ENCODE results near the gene UQCR10.

UQCR10 gene

DNA sequence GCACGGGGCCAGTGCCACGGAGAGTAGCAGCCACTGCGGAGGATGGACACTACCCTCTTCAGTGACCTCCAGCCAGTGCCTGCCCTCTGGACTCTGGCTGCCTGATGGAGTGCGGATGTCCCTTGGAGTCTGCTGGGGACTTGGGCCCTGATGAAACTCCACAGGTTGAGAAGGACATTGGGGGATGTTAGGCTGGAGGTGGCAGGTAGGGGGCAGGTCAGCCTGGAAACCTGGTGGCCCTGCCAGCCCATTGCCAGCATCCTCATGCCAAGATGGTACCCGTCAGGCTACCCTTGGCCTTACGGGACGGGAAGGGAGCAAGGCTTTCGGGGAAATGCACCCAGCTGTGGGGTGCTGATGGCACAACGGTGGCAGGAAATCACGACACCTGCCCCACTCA is 43.4 kb upstream of the UQCR10 start:
- no peak for TF ChIP-seq EZH2phosphoT487 (IDR thresholded peaks at IDR 0.05; ENCODE audit: low read depth)
- TF ChIP-seq, protein P1, sequence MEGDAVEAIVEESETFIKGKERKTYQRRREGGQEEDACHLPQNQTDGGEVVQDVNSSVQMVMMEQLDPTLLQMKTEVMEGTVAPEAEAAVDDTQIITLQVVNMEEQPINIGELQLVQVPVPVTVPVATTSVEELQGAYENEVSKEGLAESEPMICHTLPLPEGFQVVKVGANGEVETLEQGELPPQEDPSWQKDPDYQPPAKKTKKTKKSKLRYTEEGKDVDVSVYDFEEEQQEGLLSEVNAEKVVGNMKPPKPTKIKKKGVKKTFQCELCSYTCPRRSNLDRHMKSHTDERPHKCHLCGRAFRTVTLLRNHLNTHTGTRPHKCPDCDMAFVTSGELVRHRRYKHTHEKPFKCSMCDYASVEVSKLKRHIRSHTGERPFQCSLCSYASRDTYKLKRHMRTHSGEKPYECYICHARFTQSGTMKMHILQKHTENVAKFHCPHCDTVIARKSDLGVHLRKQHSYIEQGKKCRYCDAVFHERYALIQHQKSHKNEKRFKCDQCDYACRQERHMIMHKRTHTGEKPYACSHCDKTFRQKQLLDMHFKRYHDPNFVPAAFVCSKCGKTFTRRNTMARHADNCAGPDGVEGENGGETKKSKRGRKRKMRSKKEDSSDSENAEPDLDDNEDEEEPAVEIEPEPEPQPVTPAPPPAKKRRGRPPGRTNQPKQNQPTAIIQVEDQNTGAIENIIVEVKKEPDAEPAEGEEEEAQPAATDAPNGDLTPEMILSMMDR (IDR thresholded peaks at IDR 0.05; ENCODE audit: low read depth, low read length) = 0 out of 2 replicates have a peak, but pooled peaks have one; percentile 4
- no peak overlapping the region for H2AFZ ChIP-seq (ENCODE audit: low read depth, low read length)

DNA sequence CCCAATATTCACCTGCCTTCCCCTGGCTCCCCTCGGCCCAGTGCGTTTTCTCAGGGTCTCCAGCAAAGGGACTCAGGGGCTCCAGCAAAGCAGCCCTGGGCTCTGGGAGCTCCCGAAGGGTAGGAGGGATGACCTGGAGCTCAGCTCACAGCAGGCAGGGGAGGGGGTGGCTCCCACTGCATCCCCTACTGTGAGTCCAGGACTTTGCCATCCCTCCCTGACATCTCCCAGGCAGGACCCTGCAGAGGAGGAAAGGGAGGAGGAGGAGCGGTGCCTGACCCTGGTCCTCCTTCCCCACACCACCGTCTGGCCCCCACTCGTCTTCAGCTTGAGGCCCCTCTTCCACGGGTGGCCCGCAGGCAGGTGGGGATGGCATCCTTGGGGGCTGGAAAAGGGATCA is 42.3 kb upstream of the UQCR10 start:
- Histone ChIP-seq H3K4me1 (ENCODE audit: low read length) (no peaks in the 10 kb centered on the region), H2AFZ (ENCODE audit: low read depth, low read length) (no peak overlapping the region), H3K9me3 (ENCODE audit: insufficient read depth, low read length) (no peaks in the 10 kb centered on the region), H3K27me3 (ENCODE audit: low read depth, low read length) (0 out of 2 replicates have a peak, but pooled peaks cover 4% of the 10 kb centered on the region), H3K79me2 (ENCODE audit: low read length) (no peaks in the 10 kb centered on the region), H4K20me1 (ENCODE audit: insufficient read depth, low read length) (no peaks in the 10 kb centered on the region), H3K36me3 (replicated peaks; ENCODE audit: low read depth, low read length) (no peaks in the 10 kb centered on the region), H3K9ac (ENCODE audit: low read length) (no peak overlapping the region), H3K27ac (ENCODE audit: low read length) (no peak overlapping the region), H3K4me2 (ENCODE audit: low read length) (no peak overlapping the region), H3K4me3 (ENCODE audit: low read length) (no peak overlapping the region)
- TF ChIP-seq, protein P1 (IDR thresholded peaks at IDR 0.05; ENCODE audit: low read depth, low read length) = no peak
- TF ChIP-seq EZH2phosphoT487 (IDR thresholded peaks at IDR 0.05; ENCODE audit: low read depth) = no peak

More for the DNA sequence above, 43.4 kb upstream of the UQCR10 start:
- Histone ChIP-seq H3K9ac (ENCODE audit: low read length) (no peak overlapping the region), H4K20me1 (ENCODE audit: insufficient read depth, low read length) (no peaks in the 10 kb centered on the region), H3K27ac (ENCODE audit: low read length) (no peak overlapping the region), H3K9me3 (ENCODE audit: insufficient read depth, low read length) (no peaks in the 10 kb centered on the region), H3K36me3 (replicated peaks; ENCODE audit: low read depth, low read length) (no peaks in the 10 kb centered on the region), H3K4me2 (ENCODE audit: low read length) (no peak overlapping the region), H3K27me3 (ENCODE audit: low read depth, low read length) (0 out of 2 replicates have a peak, but pooled peaks cover 4% of the 10 kb centered on the region), H3K4me3 (ENCODE audit: low read length) (no peak overlapping the region), H3K4me1 (ENCODE audit: low read length) (no peaks in the 10 kb centered on the region), H3K79me2 (ENCODE audit: low read length) (no peaks in the 10 kb centered on the region)

DNA sequence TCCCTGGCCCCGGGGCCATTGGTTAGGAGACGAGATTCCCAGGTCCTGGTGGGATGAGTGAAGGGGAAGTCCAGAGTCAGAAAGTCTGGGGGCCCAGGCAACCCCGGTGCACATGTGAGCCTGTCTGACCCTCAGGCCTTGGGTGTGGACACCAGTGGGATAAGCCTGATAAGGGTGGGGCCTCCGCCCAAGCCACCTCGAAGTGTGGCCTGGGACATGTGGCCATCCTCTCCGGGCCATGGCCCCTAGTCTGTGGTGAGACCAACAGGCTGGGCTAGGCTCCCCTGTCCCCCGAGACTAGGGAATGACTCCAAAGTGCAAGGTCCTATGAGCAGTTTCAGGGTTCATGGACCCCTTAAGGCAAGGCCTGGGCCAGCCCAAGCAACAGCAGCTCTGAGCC is 41.1 kb upstream of the UQCR10 start:
- Histone ChIP-seq H3K4me2 (ENCODE audit: low read length) (no peak overlapping the region), H3K4me1 (ENCODE audit: low read length) (no peaks in the 10 kb centered on the region), H3K9ac (ENCODE audit: low read length) (no peak overlapping the region), H2AFZ (ENCODE audit: low read depth, low read length) (no peak overlapping the region), H3K9me3 (ENCODE audit: insufficient read depth, low read length) (no peaks in the 10 kb centered on the region), H3K4me3 (ENCODE audit: low read length) (no peak overlapping the region), H3K79me2 (ENCODE audit: low read length) (no peaks in the 10 kb centered on the region), H3K36me3 (replicated peaks; ENCODE audit: low read depth, low read length) (no peaks in the 10 kb centered on the region), H3K27me3 (ENCODE audit: low read depth, low read length) (0 out of 2 replicates have a peak, but pooled peaks cover 4% of the 10 kb centered on the region), H4K20me1 (ENCODE audit: insufficient read depth, low read length) (no peaks in the 10 kb centered on the region), H3K27ac (ENCODE audit: low read length) (no peak overlapping the region)
- TF ChIP-seq, protein P1 (IDR thresholded peaks at IDR 0.05; ENCODE audit: low read depth, low read length) = no peak
- no peak for TF ChIP-seq EZH2phosphoT487 (IDR thresholded peaks at IDR 0.05; ENCODE audit: low read depth)

DNA sequence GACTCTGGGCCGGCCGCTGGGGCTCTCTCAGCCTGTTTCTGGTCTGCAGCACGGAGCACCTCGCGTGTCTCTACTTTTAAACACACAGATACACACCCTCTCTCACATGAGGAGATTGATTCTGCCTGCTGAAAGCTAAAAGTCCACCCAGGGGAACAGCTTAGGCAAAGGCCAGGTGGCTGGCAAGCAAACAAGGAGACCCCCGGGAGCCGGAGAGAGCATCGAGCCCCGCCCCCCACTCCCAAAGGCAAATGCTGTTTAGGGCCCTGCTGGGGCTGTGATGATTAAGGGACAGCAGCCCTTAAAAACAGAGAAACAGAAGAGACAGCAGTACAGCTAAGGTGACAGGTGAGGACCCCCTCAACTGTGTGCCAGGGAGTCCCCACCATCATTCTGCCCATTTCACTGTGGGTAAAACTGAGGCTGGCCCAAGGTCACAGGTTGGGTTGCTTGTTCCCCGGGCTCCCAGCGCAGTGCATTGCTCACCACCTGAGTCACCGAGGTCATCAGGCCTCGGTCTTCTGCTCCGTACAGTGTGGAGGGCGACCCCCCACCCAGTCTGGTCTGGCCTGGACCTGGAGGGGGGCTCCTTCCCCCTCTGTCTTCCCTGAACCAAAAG is 40.5 kb upstream of the UQCR10 start:
- Histone ChIP-seq H3K9me3 (ENCODE audit: insufficient read depth, low read length) (no peaks in the 10 kb centered on the region), H3K9ac (ENCODE audit: low read length) (no peak overlapping the region), H3K4me2 (ENCODE audit: low read length) (peak overlapping the region; percentile 54), H3K4me1 (ENCODE audit: low read length) (no peaks in the 10 kb centered on the region), H3K4me3 (ENCODE audit: low read length) (peak overlapping the region; percentile 32; the same call in 1 of the 2 replicates), H3K36me3 (replicated peaks; ENCODE audit: low read depth, low read length) (no peaks in the 10 kb centered on the region), H3K79me2 (ENCODE audit: low read length) (no peaks in the 10 kb centered on the region), H2AFZ (ENCODE audit: low read depth, low read length) (no peak overlapping the region), H4K20me1 (ENCODE audit: insufficient read depth, low read length) (no peaks in the 10 kb centered on the region), H3K27ac (ENCODE audit: low read length) (no peak overlapping the region), H3K27me3 (ENCODE audit: low read depth, low read length) (0 out of 2 replicates have a peak, but pooled peaks cover 4% of the 10 kb centered on the region)
- TF ChIP-seq, protein P1 (IDR thresholded peaks at IDR 0.05; ENCODE audit: low read depth, low read length) = no peak
- TF ChIP-seq EZH2phosphoT487 (IDR thresholded peaks at IDR 0.05; ENCODE audit: low read depth) = no peak
